GM23338 (cell line): ENCODE data around the gene LCNL1. TPM values are rescaled to one million over a fixed set of nuclear protein-coding genes. Genes with fewer than 3 reads are reported as not detected.

ENCODE experiments used
- ATAC-seq: fragments of 200-7000 bp; cut with Tn5 transposase; 3 replicates; pipeline ENCODE4 v1.9.1; 2020
- DNase-seq: peaks from one replicate; pipeline ENCODE4 v3.0.0-alpha.2; 2015; ENCODE audit warnings: low spot score
- H2AFZ ChIP-seq: fragments of 200-600 bp; sonication (generic); 2 replicates; pipeline ENCODE4 v1.8.0; 2016; ENCODE audit warnings: antibody characterized with exemption, mild to moderate bottlenecking, moderate library complexity
- H3F3A ChIP-seq: fragments of 200-600 bp; sonication (generic); replicated peaks from 2 replicates; pipeline ENCODE4 v1.8.0; 2017; ENCODE audit warnings: antibody characterized with exemption, mixed run types, low read depth
- H3K27ac ChIP-seq: fragments of 200-600 bp; sonication (generic); 2 replicates; pipeline ENCODE4 v1.6.1; 2016; ENCODE audit warnings: low read depth
- H3K27me3 ChIP-seq: fragments of 200-600 bp; sonication (generic); 2 replicates; pipeline ENCODE4 v1.8.0; 2016; ENCODE audit warnings: mild to moderate bottlenecking, mixed run types, moderate library complexity; ENCODE audit not compliant: insufficient read depth
- H3K36me3 ChIP-seq: fragments of 200-600 bp; sonication (generic); 2 replicates; pipeline ENCODE4 v1.8.0; 2016; ENCODE audit warnings: mild to moderate bottlenecking; ENCODE audit not compliant: insufficient read depth
- H3K4me1 ChIP-seq: fragments of 200-600 bp; sonication (generic); 2 replicates; pipeline ENCODE4 v1.8.0; 2016; ENCODE audit warnings: mild to moderate bottlenecking, moderate library complexity; ENCODE audit not compliant: insufficient read depth
- H3K4me2 ChIP-seq: fragments of 200-600 bp; sonication (generic); 2 replicates; pipeline ENCODE4 v1.7.1; 2017; ENCODE audit warnings: mixed run types
- H3K4me3 ChIP-seq: fragments of 200-600 bp; sonication (generic); 2 replicates; pipeline ENCODE4 v1.6.1; 2016; ENCODE audit warnings: mixed run types
- H3K79me2 ChIP-seq: fragments of 200-600 bp; sonication (generic); replicated peaks from 2 replicates; pipeline ENCODE4 v1.8.0; 2017; ENCODE audit warnings: mild to moderate bottlenecking; ENCODE audit not compliant: insufficient read depth
- H3K9me2 ChIP-seq: fragments of 200-600 bp; sonication (generic); 2 replicates; pipeline ENCODE4 v1.8.0; 2017; ENCODE audit not compliant: insufficient read depth
- H4K20me1 ChIP-seq: fragments of 200-600 bp; sonication (generic); replicated peaks from 2 replicates; pipeline ENCODE4 v1.8.0; 2017; ENCODE audit warnings: mild to moderate bottlenecking; ENCODE audit not compliant: insufficient read depth
- H3K27ac Mint-ChIP-seq: 2 replicates; pipeline ENCODE4 v1.8.0; 2020; ENCODE audit warnings: inconsistent platforms, mild to moderate bottlenecking, moderate library complexity, mixed read lengths
- H3K27me3 Mint-ChIP-seq: 3 replicates; pipeline ENCODE4 v1.8.0; 2022; ENCODE audit warnings: low read depth, mild to moderate bottlenecking, moderate library complexity, mixed read lengths, inconsistent platforms; ENCODE audit not compliant: insufficient read depth, poor library complexity
- H3K36me3 Mint-ChIP-seq: 3 replicates; pipeline ENCODE4 v1.8.0; 2021; ENCODE audit warnings: low read depth, mild to moderate bottlenecking, inconsistent platforms, moderate library complexity, mixed read lengths
- H3K4me1 Mint-ChIP-seq: 3 replicates; pipeline ENCODE4 v1.8.0; 2020; ENCODE audit warnings: mild to moderate bottlenecking, inconsistent platforms, mixed read lengths
- H3K4me3 Mint-ChIP-seq: 3 replicates; pipeline ENCODE4 v1.8.0; 2021; ENCODE audit warnings: moderate library complexity, mild to moderate bottlenecking, inconsistent platforms, mixed read lengths
- H3K9me3 Mint-ChIP-seq: 3 replicates; pipeline ENCODE4 v1.8.0; 2020; ENCODE audit warnings: moderate library complexity, mild to moderate bottlenecking, inconsistent platforms, mixed read lengths
- CREB1 ChIP-seq: fragments of 250-450 bp; sonication (Bioruptor Pico); IDR thresholded peaks from 2 replicates; pipeline ENCODE4 v1.5.0; 2020; ENCODE audit warnings: low read depth, mild to moderate bottlenecking, moderate library complexity
- CTCF ChIP-seq, 2 experiments: fragments of 200-600 bp in 1 of 2; sonication (generic) in 1 of 2; conservative IDR thresholded peaks; 2 replicates each; pipeline versions ENCODE4 v1.5.1 to v1.6.1; 2016 to 2017; ENCODE audit warnings: antibody characterized with exemption in 2 of 2, low read depth in 2 of 2, mild to moderate bottlenecking in 2 of 2, moderate library complexity in 1 of 2
- ETS1 ChIP-seq: IDR thresholded peaks from 2 replicates; pipeline ENCODE4 v1.6.1; 2016; ENCODE audit warnings: antibody characterized with exemption
- EZH2 ChIP-seq: fragments of 200-600 bp; sonication (generic); IDR thresholded peaks from one replicate; pipeline ENCODE4 v1.8.0; 2017; ENCODE audit warnings: antibody characterized with exemption, mild to moderate bottlenecking, low read depth; ENCODE audit not compliant: unreplicated experiment
- EZH2phosphoT487 ChIP-seq: fragments of 200-600 bp; sonication (generic); IDR thresholded peaks from one replicate; pipeline ENCODE4 v1.8.1; 2018; ENCODE audit warnings: antibody characterized with exemption; ENCODE audit not compliant: unreplicated experiment
- JUNB ChIP-seq: IDR thresholded peaks from one replicate; pipeline ENCODE4 v1.6.1; 2016; ENCODE audit warnings: antibody characterized with exemption; ENCODE audit not compliant: unreplicated experiment
- NANOG ChIP-seq: IDR thresholded peaks from 2 replicates; pipeline ENCODE4 v1.6.1; 2016; ENCODE audit warnings: antibody characterized with exemption, borderline replicate concordance
- POLR2AphosphoS5 ChIP-seq: IDR thresholded peaks from 2 replicates; pipeline ENCODE4 v1.6.1; 2016; ENCODE audit warnings: antibody characterized with exemption, low read depth
- REST ChIP-seq: IDR thresholded peaks from one replicate; pipeline ENCODE4 v1.6.1; 2018; ENCODE audit warnings: antibody characterized with exemption; ENCODE audit not compliant: unreplicated experiment
- STAT1 ChIP-seq: IDR thresholded peaks from one replicate; pipeline ENCODE4 v1.6.1; 2016; ENCODE audit warnings: antibody characterized with exemption; ENCODE audit not compliant: unreplicated experiment
- ZNF114 ChIP-seq: fragments of 250-450 bp; sonication (Bioruptor Pico); IDR thresholded peaks from 2 replicates; pipeline ENCODE4 v1.5.0; 2020; ENCODE audit warnings: mild to moderate bottlenecking, moderate library complexity
- ZNF331 ChIP-seq: fragments of 250-450 bp; sonication (Bioruptor Pico); IDR thresholded peaks from 2 replicates; pipeline ENCODE4 v1.5.0; 2020; ENCODE audit warnings: low read depth, mild to moderate bottlenecking, moderate library complexity
- ZNF462 ChIP-seq: fragments of 250-450 bp; sonication (Bioruptor Pico); IDR thresholded peaks from 2 replicates; pipeline ENCODE4 v1.5.0; 2020; ENCODE audit warnings: mild to moderate bottlenecking, moderate library complexity
- polyA plus RNA-seq: library from polyadenylated mRNA; unstranded; fragments of >200 nt; fragmentation: Nextera tagmentation; extraction: Ambion mirVana; gene quantifications from 2 replicates; pipeline ENCODE4 v1.2.1, GENCODE V29; 2016
- total RNA-seq: library from RNA; depleted of rRNA; stranded (reverse); fragments of >200 nt; shearing (Covaris generic); gene quantifications from 2 replicates; pipeline ENCODE4 v1.2.3, GENCODE V29; 2014

The LCNL1 gene
- total and polyA plus RNA-seq, 2 experiments from 2014 or later: 0.11 TPM; not detected in 1

- Mint-ChIP-seq H3K27me3 (peaks cover 20% of the 10 kb centered on the region), H3K4me1 (no peaks in the 10 kb centered on the region; the same call in 2 of the 3 replicates), H3K36me3 (no peaks in the 10 kb centered on the region; the same call in 2 of the 3 replicates), H3K27ac (no peak overlapping the region), H3K9me3 (no peaks in the 10 kb centered on the region), H3K4me3 (no peak overlapping the region)
- H3K79me2 ChIP-seq: no peaks in the 10 kb centered on the region
- H3K27me3 ChIP-seq: peaks cover 39% of the 10 kb centered on the region
- no peaks in the 10 kb centered on the region for H3F3A ChIP-seq
- no peak for TF ChIP-seq ETS1
- no peak for TF ChIP-seq ZNF114 (CRISPR knock-in tag)
- TF ChIP-seq ZNF331 (CRISPR knock-in tag): no peak
- TF ChIP-seq STAT1: no peak
- TF ChIP-seq EZH2phosphoT487: no peak
- TF ChIP-seq EZH2: no peak
- TF ChIP-seq CREB1: no peak
- no peak for TF ChIP-seq NANOG
- TF ChIP-seq ZNF462 (CRISPR knock-in tag): no peak
- no peak for TF ChIP-seq REST
- no peak for TF ChIP-seq JUNB
- TF ChIP-seq CTCF (conservative IDR thresholded peaks at IDR 0.05; ENCODE audit: low read depth in 2 of 2): no peak
- no peak for TF ChIP-seq POLR2AphosphoS5
- H3K27ac ChIP-seq: no peak overlapping the region
- H3K9me2 ChIP-seq: no peaks in the 10 kb centered on the region
- ATAC-seq: no peak
- DNase-seq: no peak
- H3K4me2 ChIP-seq: no peak overlapping the region
- H3K4me3 ChIP-seq: no peak overlapping the region
- H3K36me3 ChIP-seq: no peaks in the 10 kb centered on the region
- H4K20me1 ChIP-seq: no peaks in the 10 kb centered on the region
- H2AFZ ChIP-seq: no peak overlapping the region
- H3K4me1 ChIP-seq: peaks cover 3% of the 10 kb centered on the region; the same call in 1 of the 2 replicates
These were observed 374 bp downstream of the LCNL1 start for GRCh38 chr9:136983167-136983566.
